ENCODE results near the gene MIEF2. TPM values are rescaled to one million over a fixed set of nuclear protein-coding genes. Genes with fewer than 3 reads are reported as not detected.

Gene MIEF2
- total RNA-seq, 1 donor from 2014 or later: 29.6 TPM

- no peak for DNase-seq (ENCODE audit: low read depth)
- Histone ChIP-seq H3K36me3 (ENCODE audit: control insufficient read depth, insufficient read depth, low read length) (no peaks in the 10 kb centered on the region), H3K27me3 (ENCODE audit: control insufficient read depth, insufficient read depth, low read length) (no peaks in the 10 kb centered on the region), H3K4me3 (ENCODE audit: low read depth, low read length) (no peak overlapping the region)
- TF ChIP-seq CTCF (IDR thresholded peaks at IDR 0.05; ENCODE audit: insufficient read depth, low read length, poor library complexity, severe bottlenecking): no peak
Observed at GRCh38 chr17:18309202-18309601, 48.7 kb downstream of the MIEF2 start.

- H3K36me3 ChIP-seq (ENCODE audit: control insufficient read depth, insufficient read depth, low read length): peaks cover 3% of the 10 kb centered on the region
- TF ChIP-seq CTCF (IDR thresholded peaks at IDR 0.05; ENCODE audit: insufficient read depth, low read length, poor library complexity, severe bottlenecking): no peak
- no peaks in the 10 kb centered on the region for H3K27me3 ChIP-seq (ENCODE audit: control insufficient read depth, insufficient read depth, low read length)
- no peak for DNase-seq (ENCODE audit: low read depth)
- peak overlapping the region; percentile 78 for H3K4me3 ChIP-seq (ENCODE audit: low read depth, low read length)
Observed at GRCh38 chr17:18314059-18314730, 53.7 kb downstream of the MIEF2 start.

- peak; percentile 96 for DNase-seq (ENCODE audit: low read depth)
- Histone ChIP-seq H3K4me3 (ENCODE audit: low read depth, low read length) (peak within 1 kb of the TSS; percentile 78), H3K27me3 (ENCODE audit: control insufficient read depth, insufficient read depth, low read length) (no peaks in the 10 kb centered on the region), H3K36me3 (ENCODE audit: control insufficient read depth, insufficient read depth, low read length) (peaks cover 4% of the 10 kb centered on the region)
- no peak for TF ChIP-seq CTCF (IDR thresholded peaks at IDR 0.05; ENCODE audit: insufficient read depth, low read length, poor library complexity, severe bottlenecking)
Observed at GRCh38 chr17:18314731-18315561, 54.5 kb downstream of the MIEF2 start, which contains the start of the genes SMCR8 and TOP3A. TSS of gene SMCR8 (plus strand) at chr17:18315293. CDS start at chr17:18315790, 497 bp downstream. TSS of gene TOP3A (minus strand) at chr17:18314994. CDS start at chr17:18314778, 216 bp downstream.

- no peak for DNase-seq (ENCODE audit: low read depth)
- peaks cover 5% of the 10 kb centered on the region for H3K36me3 ChIP-seq (ENCODE audit: control insufficient read depth, insufficient read depth, low read length)
Observed at GRCh38 chr17:18315562-18315922, 55.1 kb downstream of the MIEF2 start.

GRCh38 chr17:18315961-18316360, 55.5 kb downstream of the MIEF2 start:
- TF ChIP-seq CTCF (IDR thresholded peaks at IDR 0.05; ENCODE audit: insufficient read depth, low read length, poor library complexity, severe bottlenecking): no peak
- no peaks in the 10 kb centered on the region for H3K27me3 ChIP-seq (ENCODE audit: control insufficient read depth, insufficient read depth, low read length)
- peak overlapping the region; percentile 78 for H3K4me3 ChIP-seq (ENCODE audit: low read depth, low read length)
- peaks cover 5% of the 10 kb centered on the region for H3K36me3 ChIP-seq (ENCODE audit: control insufficient read depth, insufficient read depth, low read length)
- DNase-seq (ENCODE audit: low read depth): no peak

More at GRCh38 chr17:18315562-18315922, 55.1 kb downstream of the MIEF2 start:
- Histone ChIP-seq H3K4me3 (ENCODE audit: low read depth, low read length) (peak overlapping the region; percentile 78), H3K27me3 (ENCODE audit: control insufficient read depth, insufficient read depth, low read length) (no peaks in the 10 kb centered on the region)
- no peak for TF ChIP-seq CTCF (IDR thresholded peaks at IDR 0.05; ENCODE audit: insufficient read depth, low read length, poor library complexity, severe bottlenecking)

Other genes with a start within 250 kb of the MIEF2 start
- 31.3 and 32.3 TPM in 2 replicates for gene ATPAF2, start 221.5 kb upstream of the MIEF2 start, total RNA-seq
- 6.2 and 8.6 TPM in 2 replicates for gene GID4, start 221.3 kb upstream of the MIEF2 start, total RNA-seq
- gene DRG2, start 172.7 kb upstream of the MIEF2 start, total RNA-seq: 40.0 and 42.5 TPM in 2 replicates
- 0.21 and 0.33 TPM in 2 replicates for gene MYO15A, start 151.9 kb upstream of the MIEF2 start, total RNA-seq
- 103 and 105 TPM in 2 replicates for gene ALKBH5, start 76.8 kb upstream of the MIEF2 start, total RNA-seq
- gene LLGL1, start 35.0 kb upstream of the MIEF2 start, total RNA-seq: 53.7 and 63.1 TPM in 2 replicates
- gene FLII, start 1.9 kb upstream of the MIEF2 start, total RNA-seq: 512 and 579 TPM in 2 replicates
- 28.2 and 35.6 TPM in 2 replicates for gene TOP3A, start 54.3 kb downstream of the MIEF2 start, total RNA-seq
- gene SMCR8, start 54.6 kb downstream of the MIEF2 start, total RNA-seq: 30.2 and 30.8 TPM in 2 replicates
- gene SHMT1, start 102.9 kb downstream of the MIEF2 start, total RNA-seq: 13.0 and 15.5 TPM in 2 replicates
- gene EVPLL, start 117.1 kb downstream of the MIEF2 start, total RNA-seq: 1.1 TPM in 1 of 2 replicates, not detected in the other
- not detected in 2 replicates for gene LGALS9C, start 216.1 kb downstream of the MIEF2 start, total RNA-seq

Measured in kidney epithelial cell (primary cell).